Heart right ventricle (tissue), 16 donors: ENCODE data around the gene OBP2B. TPM values are rescaled to one million over a fixed set of nuclear protein-coding genes. Genes with fewer than 3 reads are reported as not detected.
A peak's percentile ranks its signal among the peaks of the same experiment; 100 is the strongest.

Source experiments
- ATAC-seq, 8 donors: fragments of 200-7000 bp; cut with Tn5 transposase; one replicate each; pipeline ENCODE4 v1.9.1; 2020; ENCODE audit warnings: mild to moderate bottlenecking in 8 of 8, moderate library complexity in 8 of 8, moderate number of reproducible peaks in 1 of 8
- DNase-seq, 2 donors: peaks; one replicate each; pipeline ENCODE4 v3.0.0-alpha.2; 2020
- H3K27ac ChIP-seq, 10 donors: fragments of 200-600 bp; sonication (generic) in 2 of 10; one replicate each; pipeline versions ENCODE4 v1.5.0 to v1.8.0; 2020 to 2022; ENCODE audit warnings: mild to moderate bottlenecking in 3 of 10
- H3K27me3 ChIP-seq, 7 donors: fragments of 200-600 bp; one replicate each; pipeline ENCODE4 v1.8.0; 2021 to 2022; ENCODE audit warnings: mild to moderate bottlenecking in 2 of 7
- H3K36me3 ChIP-seq, 9 donors: fragments of 200-600 bp; sonication (generic) in 1 of 9; one replicate each; pipeline versions ENCODE4 v1.5.0 to v1.8.0; 2020 to 2022; ENCODE audit warnings: mild to moderate bottlenecking in 2 of 9
- H3K4me1 ChIP-seq, 9 donors: fragments of 200-600 bp; sonication (generic) in 1 of 9; one replicate each; pipeline versions ENCODE4 v1.5.0 to v1.8.0; 2020 to 2022; ENCODE audit warnings: mild to moderate bottlenecking in 4 of 9
- H3K4me3 ChIP-seq, 10 donors: fragments of 200-600 bp; sonication (generic) in 2 of 10; one replicate each; pipeline versions ENCODE4 v1.5.0 to v1.8.0; 2020 to 2022; ENCODE audit warnings: mild to moderate bottlenecking in 7 of 10, moderate library complexity in 2 of 10
- H3K9me3 ChIP-seq, 11 donors: fragments of 200-600 bp in 10 of 11; sonication (generic) in 2 of 11; one replicate each; pipeline versions ENCODE4 v1.5.0 to v1.8.0; 2013 to 2022; ENCODE audit warnings: mild to moderate bottlenecking in 2 of 11, control low read depth in 1 of 11, moderate library complexity in 1 of 11
- WGBS, 2 donors: extraction: QIAGEN DNeasy Blood & Tissue Kit; methylation state at CpG; one replicate each; pipeline ENCODE4 v1.1.7; 2013; ENCODE audit warnings: inconsistent platforms in 1 of 2; 5-methylcytosine and 5-hydroxymethylcytosine counted together
- intact Hi-C, 10 donors: fragments of 100-400 bp; cut with DNase I; formaldehyde crosslinking; loops; one replicate each; pipeline versions ENCODE4 v1.11.1 to v1.14.2; 2022
- polyA plus RNA-seq, 2 donors: library from polyadenylated mRNA; stranded (reverse); fragments of 200-250 nt; gene quantifications; one replicate each; pipeline ENCODE4 v1.2.3, GENCODE V29; 2013
- total RNA-seq, 10 donors: library from RNA; stranded (reverse); fragmentation: NEBNext Ultra II Directional in 3 of 10; extraction: Animal tissue kit (Norgen Biotek cat#: 25700) in 3 of 10; gene quantifications; one replicate each; pipeline versions ENCODE4 v1.2.1 to v1.2.4, GENCODE V29; 2021 to 2023
- TF ChIP-seq, protein P1 (sequence below), 9 donors: fragments of 200-600 bp; sonication (generic) in 2 of 9; IDR thresholded peaks; one replicate each; pipeline versions ENCODE4 v1.5.0 to v1.8.0; 2021 to 2022; ENCODE audit warnings: antibody characterized with exemption in 9 of 9, mild to moderate bottlenecking in 5 of 9, moderate library complexity in 1 of 9
- donor health status: Arrhythmogenic right ventricular cardiomyopathy.
- donor health status: ischemic (EF 13 %, LVEDD 7.1; RV severe dilation, severe dysfunction).
- donor health status: healthy with polysubstance abuse.
- donor health status: DM: no; HTN: yes; CAD: no.
- donor health status: DM: no; HTN: no; CAD: no.
- donor health status: ischemic (EF 25% LVEDD 6.9; RV normal size, moderate dysfunction).
- donor health status: ischemic (EF 25% LVEDD 5.7; RV mildly dilated, moderate dysfunction).
- donor health status: healthy.
- donor health status: DM: yes; HTN: yes; CAD: no.
- donor health status: Ischemic cardiomyopathy.
- donor health status: ischemic (EF 35%, LVEDD 5.7; RV mildly dilated, moderate dysfunction).
- donor health status: nonischemic (EF 11% LVEDD 7.7; RV severe dilation, severe dysfunction).
- donor health status: DM: yes; HTN: yes; CAD: no.
- donor health status: PGD.
- donor health status: ischemic (EF 29% LVEDD 5.4; RV normal size, mild dysfunction).
- donor health status: nonischemic (EF 23%, LVEDD 6.1; RV moderate dilation, normal function).

OBP2B gene
- total and polyA plus RNA-seq, 12 donors: 0.75 TPM; not detected in 11

DNA sequence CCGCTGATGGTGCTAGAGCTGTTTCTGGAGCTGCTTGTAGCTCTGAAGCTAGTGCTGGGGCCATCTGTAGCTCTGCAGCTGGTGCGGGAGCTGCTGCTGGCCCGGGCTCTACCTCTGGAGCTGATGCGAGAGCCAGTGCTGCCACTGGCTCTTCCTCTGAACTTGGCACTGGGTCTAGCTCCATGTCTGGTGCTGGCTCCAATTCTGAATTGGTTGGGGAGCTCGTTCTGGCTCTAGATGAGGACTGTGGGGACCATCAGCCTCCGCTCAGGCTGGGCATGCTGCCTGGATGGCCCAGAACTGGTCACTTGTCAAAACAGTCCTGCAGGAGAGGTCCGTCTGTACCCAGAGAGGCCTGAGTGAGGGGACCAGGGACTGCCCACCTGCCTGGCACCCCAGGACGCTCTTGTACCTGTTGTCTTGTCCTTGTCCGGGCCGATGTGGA lies 21.5 kb downstream of the OBP2B start:
- H3K9me3 ChIP-seq: no peaks in the 10 kb centered on the region
- intact Hi-C loops: loop anchor here (2.0 to 10.0 kb wide), 10 partner anchors 50 to 300 kb away; partner anchors contain the start of genes ABO (in 3 of the 10) and SLC2A6 (in 1 of the 10)
- TF ChIP-seq, protein P1, sequence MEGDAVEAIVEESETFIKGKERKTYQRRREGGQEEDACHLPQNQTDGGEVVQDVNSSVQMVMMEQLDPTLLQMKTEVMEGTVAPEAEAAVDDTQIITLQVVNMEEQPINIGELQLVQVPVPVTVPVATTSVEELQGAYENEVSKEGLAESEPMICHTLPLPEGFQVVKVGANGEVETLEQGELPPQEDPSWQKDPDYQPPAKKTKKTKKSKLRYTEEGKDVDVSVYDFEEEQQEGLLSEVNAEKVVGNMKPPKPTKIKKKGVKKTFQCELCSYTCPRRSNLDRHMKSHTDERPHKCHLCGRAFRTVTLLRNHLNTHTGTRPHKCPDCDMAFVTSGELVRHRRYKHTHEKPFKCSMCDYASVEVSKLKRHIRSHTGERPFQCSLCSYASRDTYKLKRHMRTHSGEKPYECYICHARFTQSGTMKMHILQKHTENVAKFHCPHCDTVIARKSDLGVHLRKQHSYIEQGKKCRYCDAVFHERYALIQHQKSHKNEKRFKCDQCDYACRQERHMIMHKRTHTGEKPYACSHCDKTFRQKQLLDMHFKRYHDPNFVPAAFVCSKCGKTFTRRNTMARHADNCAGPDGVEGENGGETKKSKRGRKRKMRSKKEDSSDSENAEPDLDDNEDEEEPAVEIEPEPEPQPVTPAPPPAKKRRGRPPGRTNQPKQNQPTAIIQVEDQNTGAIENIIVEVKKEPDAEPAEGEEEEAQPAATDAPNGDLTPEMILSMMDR (IDR thresholded peaks at IDR 0.05): no peak
- no peak overlapping the region for H3K4me3 ChIP-seq
- no peak overlapping the region for H3K27ac ChIP-seq
- ATAC-seq (peak in 1 of 8 donors; percentile 23), DNase-seq (no peak)
- peaks cover 0 to 25% (median 8%) of the 10 kb centered on the region in 7 donors for H3K27me3 ChIP-seq
- no peaks in the 10 kb centered on the region for H3K36me3 ChIP-seq
- peaks cover 0 to 17% (median 5%) of the 10 kb centered on the region in 9 donors for H3K4me1 ChIP-seq
- WGBS, 2 donors: 85 to 87% methylated on average over 10 of the region's 10 CpGs

DNA sequence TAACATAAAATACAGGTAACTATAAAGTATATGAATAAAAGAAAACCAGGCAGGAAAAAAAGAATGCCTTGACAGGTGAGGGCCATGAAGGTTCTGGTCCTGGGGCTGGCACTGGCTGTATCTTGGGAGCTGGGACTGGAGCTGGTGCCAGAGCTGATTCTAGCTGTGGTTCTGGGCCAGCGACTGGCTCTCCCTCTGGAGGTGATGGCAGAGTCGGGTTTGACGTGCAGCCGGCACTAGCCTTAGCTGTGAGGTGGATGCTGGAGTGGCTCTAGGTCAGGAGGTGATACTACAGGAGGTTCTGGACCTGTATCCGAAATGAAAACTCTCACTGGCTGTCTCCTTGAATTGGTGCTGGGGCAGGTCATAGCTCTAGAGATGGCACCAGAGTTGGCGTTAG lies 22.3 kb downstream of the OBP2B start:
- no peaks in the 10 kb centered on the region for H3K9me3 ChIP-seq
- H3K27ac ChIP-seq: no peak overlapping the region
- intact Hi-C loops: loop anchor here (1.0 to 10.0 kb wide), 11 partner anchors 51 to 301 kb away; partner anchors contain the start of genes ABO (in 4 of the 10) and SLC2A6 (in 1 of the 10)
- peaks cover 0 to 17% (median 5%) of the 10 kb centered on the region in 9 donors for H3K4me1 ChIP-seq
- no peak for ATAC-seq
- no peak for DNase-seq
- WGBS, 2 donors: 85 to 92% methylated on average over 6 of the region's 6 CpGs
- no peaks in the 10 kb centered on the region for H3K36me3 ChIP-seq
- H3K27me3 ChIP-seq: peaks cover 0 to 28% (median 11%) of the 10 kb centered on the region in 7 donors
- TF ChIP-seq, protein P1 (IDR thresholded peaks at IDR 0.05): no peak
- no peak overlapping the region for H3K4me3 ChIP-seq

DNA sequence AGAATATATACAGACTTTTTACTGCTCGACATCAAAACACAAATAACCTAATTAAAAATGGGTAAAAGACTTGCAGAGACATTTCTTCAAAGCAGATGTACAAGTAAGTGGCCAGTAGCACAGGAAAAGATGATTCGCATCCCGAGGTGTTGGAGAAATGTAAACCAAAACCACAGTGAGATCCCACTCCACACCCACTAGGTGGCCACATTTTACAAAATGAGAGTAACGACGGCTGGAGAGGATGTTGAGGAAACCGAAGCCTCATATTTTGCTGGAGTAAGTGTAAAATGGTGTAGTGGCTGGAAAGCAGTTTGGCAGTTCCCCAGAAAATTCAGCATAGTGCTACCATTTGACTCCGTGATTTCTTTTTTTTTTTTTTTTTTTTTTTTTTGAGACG lies 24.1 kb downstream of the OBP2B start:
- H3K36me3 ChIP-seq: no peaks in the 10 kb centered on the region
- TF ChIP-seq, protein P1 (IDR thresholded peaks at IDR 0.05): peak; percentile 32 to 73 (median 62)
- H3K4me3 ChIP-seq: no peak overlapping the region
- no peaks in the 10 kb centered on the region for H3K9me3 ChIP-seq
- H3K4me1 ChIP-seq: peaks cover 0 to 17% (median 5%) of the 10 kb centered on the region in 9 donors
- H3K27ac ChIP-seq: no peak overlapping the region
- peak in 7 of 8 donors; percentile 68 to 91 (median 84) for ATAC-seq
- DNase-seq: peak in 1 of 2 donors; percentile 68
- WGBS, 2 donors: 7 to 14% methylated on average over 7 of the region's 8 CpGs
- peaks cover 0 to 28% (median 11%) of the 10 kb centered on the region in 7 donors for H3K27me3 ChIP-seq
- intact Hi-C loops: loop anchor here (1.0 to 10.0 kb wide), 12 partner anchors 52 to 302 kb away; partner anchors contain the start of gene ABO (in 3 of the 10)

DNA sequence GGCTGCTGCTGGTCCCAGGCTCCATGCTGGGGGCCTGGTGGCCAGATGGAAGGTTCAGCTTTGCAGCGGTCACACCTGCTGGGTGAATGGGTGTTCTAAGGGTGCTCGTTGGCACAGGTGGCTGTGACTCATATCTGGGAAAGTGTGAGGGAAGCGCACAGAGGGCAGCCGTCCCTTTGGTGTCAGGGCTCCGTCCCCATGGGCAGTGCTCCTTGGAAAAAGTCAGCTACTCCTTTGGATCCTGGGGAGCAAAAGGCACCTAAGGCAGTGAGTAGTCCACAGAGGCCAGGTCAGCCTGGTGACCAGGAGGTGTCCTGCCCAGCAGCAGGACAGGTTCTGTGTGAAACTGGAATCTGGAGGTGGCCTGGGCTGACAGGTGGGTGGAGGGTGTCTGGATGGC lies 26.9 kb downstream of the OBP2B start:
- H3K27ac ChIP-seq: no peak overlapping the region
- ATAC-seq: no peak
- peaks cover 0 to 23% (median 6%) of the 10 kb centered on the region in 7 donors for H3K27me3 ChIP-seq
- no peaks in the 10 kb centered on the region for H3K9me3 ChIP-seq
- WGBS, 2 donors: 73 to 86% methylated on average over 5 of the region's 5 CpGs
- H3K4me1 ChIP-seq: peaks cover 0 to 17% (median 5%) of the 10 kb centered on the region in 9 donors
- H3K36me3 ChIP-seq: no peaks in the 10 kb centered on the region
- no peak for DNase-seq
- no peak overlapping the region for H3K4me3 ChIP-seq
- TF ChIP-seq, protein P1 (IDR thresholded peaks at IDR 0.05): no peak
- intact Hi-C loops: loop anchor here in 5 of 10 donors (2.0 to 10.0 kb wide), 4 partner anchors 150 to 305 kb away; no protein-coding TSS in a partner anchor
